Mammary epithelial cell (primary cell): ENCODE measurements around the gene WDR4.

Experiments
- CTCF ChIP-seq, 2 donors: IDR thresholded peaks in 1 of 2; conservative IDR thresholded peaks in 1 of 2; 2 replicates each; pipeline ENCODE4 v1.5.1; 2011 to 2012; ENCODE audit warnings: inconsistent platforms in 2 of 2, low read length in 2 of 2, mild to moderate bottlenecking in 2 of 2, control low read depth in 1 of 2, low read depth in 1 of 2; ENCODE audit not compliant: insufficient read depth in 1 of 2; ENCODE audit errors: extremely low read depth in 1 of 2
- EZH2 ChIP-seq: IDR thresholded peaks from 2 replicates; pipeline ENCODE4 v1.6.1; 2012; ENCODE audit warnings: low read length, inconsistent platforms, borderline replicate concordance

GRCh38 chr21:42925114-42925926 is 46.0 kb upstream of the WDR4 start, which contains the start of gene ERVH48-1:
- TF ChIP-seq CTCF (conservative IDR thresholded peaks at IDR 0.05 in 1 of 2, IDR thresholded peaks at IDR 0.05 in 1 of 2; ENCODE audit: extremely low read depth in 1 of 2, insufficient read depth in 1 of 2, low read depth in 1 of 2, low read length in 2 of 2) (no peak), EZH2 (no peak)
